HepG2 (cell line): ENCODE results near the gene CMIP. TPM values are rescaled to one million over a fixed set of nuclear protein-coding genes. Genes with fewer than 3 reads are reported as not detected.
A peak's percentile ranks its signal among the peaks of the same experiment; 100 is the strongest.

Experiments used
- ARID5B ChIP-seq: IDR thresholded peaks from 2 replicates; pipeline ENCODE4 v1.4.0; 2020; ENCODE audit warnings: mild to moderate bottlenecking, missing genetic modification reagents
- ELF3 ChIP-seq: IDR thresholded peaks from 2 replicates; pipeline ENCODE4 v1.6.1; 2016; ENCODE audit warnings: missing genetic modification reagents, missing compliant biosample characterization
- GLMP ChIP-seq: sonication (generic); formaldehyde crosslinking; IDR thresholded peaks from 2 replicates; pipeline ENCODE4 v1.9.0; 2021; ENCODE audit warnings: missing genetic modification reagents, mild to moderate bottlenecking, borderline replicate concordance
- JUND ChIP-seq: sonication (generic); formaldehyde crosslinking; IDR thresholded peaks from 2 replicates; pipeline ENCODE4 v1.8.0; 2022; ENCODE audit warnings: mild to moderate bottlenecking, missing genetic modification reagents
- KAT8 ChIP-seq: IDR thresholded peaks from 2 replicates; pipeline ENCODE4 v1.6.1; 2016; ENCODE audit warnings: missing genetic modification reagents, missing compliant biosample characterization
- ZBED4 ChIP-seq: sonication (generic); formaldehyde crosslinking; IDR thresholded peaks from 2 replicates; pipeline ENCODE4 v1.4.0; 2020; ENCODE audit warnings: missing genetic modification reagents, borderline replicate concordance
- ZBTB42 ChIP-seq: sonication (generic); formaldehyde crosslinking; IDR thresholded peaks from 2 replicates; pipeline ENCODE4 v1.5.0; 2020; ENCODE audit warnings: mild to moderate bottlenecking, missing genetic modification reagents
- ZFYVE20 ChIP-seq: sonication (generic); formaldehyde crosslinking; IDR thresholded peaks from 2 replicates; pipeline ENCODE4 v1.8.0; 2023; ENCODE audit warnings: low read depth, mild to moderate bottlenecking, moderate library complexity, missing genetic modification reagents, borderline replicate concordance
- ZNF30 ChIP-seq: sonication (generic); formaldehyde crosslinking; IDR thresholded peaks from 2 replicates; pipeline ENCODE4 v1.5.0; 2020; ENCODE audit warnings: mild to moderate bottlenecking, missing genetic modification reagents
- ZNF335 ChIP-seq: sonication (generic); formaldehyde crosslinking; IDR thresholded peaks from 2 replicates; pipeline ENCODE4 v1.4.0; 2020; ENCODE audit warnings: missing genetic modification reagents
- ZNF350 ChIP-seq: sonication (generic); formaldehyde crosslinking; IDR thresholded peaks from 2 replicates; pipeline ENCODE4 v1.4.0; 2020; ENCODE audit warnings: mild to moderate bottlenecking, low read depth, missing genetic modification reagents, borderline replicate concordance
- ZNF414 ChIP-seq: sonication (generic); formaldehyde crosslinking; IDR thresholded peaks from 2 replicates; pipeline ENCODE4 v1.5.0; 2020; ENCODE audit warnings: missing genetic modification reagents
- ZNF564 ChIP-seq: sonication (generic); formaldehyde crosslinking; IDR thresholded peaks from 2 replicates; pipeline ENCODE4 v1.8.1; 2023; ENCODE audit warnings: mild to moderate bottlenecking, missing genetic modification reagents
- ZNF639 ChIP-seq: conservative IDR thresholded peaks from 2 replicates; pipeline ENCODE4 v1.6.1; 2018; ENCODE audit warnings: missing genetic modification reagents
- ZNF674 ChIP-seq: sonication (generic); formaldehyde crosslinking; IDR thresholded peaks from 2 replicates; pipeline ENCODE4 v1.5.0; 2020; ENCODE audit warnings: low read depth, mild to moderate bottlenecking, missing genetic modification reagents
- ZNF703 ChIP-seq: sonication (generic); formaldehyde crosslinking; IDR thresholded peaks from 2 replicates; pipeline ENCODE4 v1.5.1; 2020; ENCODE audit warnings: missing genetic modification reagents, mild to moderate bottlenecking, moderate library complexity, borderline replicate concordance
- ZNF768 ChIP-seq: sonication (generic); formaldehyde crosslinking; IDR thresholded peaks from 2 replicates; pipeline ENCODE4 v1.4.0; 2020; ENCODE audit warnings: missing genetic modification reagents
- ZNF850 ChIP-seq: sonication (generic); formaldehyde crosslinking; conservative IDR thresholded peaks from 2 replicates; pipeline ENCODE4 v1.9.0; 2021; ENCODE audit warnings: mild to moderate bottlenecking, missing genetic modification reagents
- polyA plus RNA-seq, 8 experiments: library from polyadenylated mRNA; depleted of rRNA in 3 of 8; stranded (reverse) in 7 of 8; unstranded in 1 of 8; fragments of >200 nt; fragmentation: Illumina TruSeq in 4 of 8; extraction: Trizol in 4 of 8; gene quantifications; 2 replicates each; pipeline versions ENCODE4 v1.2.1 to v1.2.3, GENCODE V29; 2011 to 2016; ENCODE audit warnings: low read depth in 4 of 8, missing spikeins in 1 of 8, mixed read lengths in 1 of 8; ENCODE audit not compliant: insufficient read depth in 1 of 8
- total RNA-seq, 5 experiments: library from RNA; depleted of rRNA; stranded (reverse); fragments of >200 nt; fragmentation: Illumina TruSeq; extraction: Trizol; gene quantifications; 2 replicates each; pipeline ENCODE4 v1.2.3, GENCODE V29; 2016; ENCODE audit warnings: low read depth in 1 of 5

CMIP gene
- total and polyA plus RNA-seq, 2 of the 13 experiments (the other 11 are each of a cell fraction or from before 2014, with no cell fraction given): 10.9 to 18.1 TPM

GRCh38 chr16:81431554-81432353, 12.9 kb upstream of the CMIP start (continued):
- TF ChIP-seq ZNF768 (CRISPR knock-in tag) (peak; percentile 58; the same call in 1 of the 2 replicates), ELF3 (CRISPR knock-in tag) (no peak), ZBED4 (CRISPR knock-in tag) (no peak), ZNF414 (CRISPR knock-in tag) (0 out of 2 replicates have a peak, but pooled peaks have one; percentile 36), ZBTB42 (CRISPR knock-in tag) (no peak), KAT8 (peak; percentile 24; the same call in 1 of the 2 replicates), ZNF703 (CRISPR knock-in tag) (no peak), ZNF350 (CRISPR knock-in tag) (peak; percentile 35; the same call in 1 of the 2 replicates), ZNF674 (CRISPR knock-in tag) (no peak), ZNF335 (CRISPR knock-in tag) (0 out of 2 replicates have a peak, but pooled peaks have one; percentile 35), ZNF850 (CRISPR knock-in tag) (peak; percentile 17; the same call in 1 of the 2 replicates), ZNF30 (CRISPR knock-in tag) (no peak), ZNF564 (CRISPR knock-in tag) (no peak), ZFYVE20 (CRISPR knock-in tag) (no peak), ZNF639 (CRISPR knock-in tag) (no peak), GLMP (CRISPR knock-in tag) (no peak), JUND (CRISPR knock-in tag) (no peak), ARID5B (CRISPR knock-in tag) (peak; percentile 24; the same call in 1 of the 2 replicates)
